Osteocyte (in vitro differentiated cells): Measurements from ENCODE around the gene IDH3B. TPM values are rescaled to one million over a fixed set of nuclear protein-coding genes. Genes with fewer than 3 reads are reported as not detected.
A peak's percentile ranks its signal among the peaks of the same experiment; 100 is the strongest.
"Not testable (repeated sequence)": the region's sequence is repeated elsewhere in the genome, so short reads cannot be mapped to it uniquely, and the experiment has no call there.

Experiments
- DNase-seq: peaks from one replicate; pipeline ENCODE4 v3.0.0; 2021; ENCODE audit warnings: mixed read lengths; ENCODE audit not compliant: unreplicated experiment; ENCODE audit errors: extremely low spot score
- H3K27ac Mint-ChIP-seq: one replicate; pipeline ENCODE4 v1.8.0; 2021; ENCODE audit warnings: mild to moderate bottlenecking, mixed read lengths; ENCODE audit not compliant: unreplicated experiment
- H3K27me3 Mint-ChIP-seq: one replicate; pipeline ENCODE4 v1.8.0; 2021; ENCODE audit warnings: mixed read lengths; ENCODE audit not compliant: unreplicated experiment
- H3K36me3 Mint-ChIP-seq: one replicate; pipeline ENCODE4 v1.8.0; 2021; ENCODE audit warnings: mixed read lengths; ENCODE audit not compliant: unreplicated experiment
- H3K4me1 Mint-ChIP-seq: one replicate; pipeline ENCODE4 v1.8.0; 2021; ENCODE audit warnings: mixed read lengths; ENCODE audit not compliant: unreplicated experiment
- H3K4me3 Mint-ChIP-seq: one replicate; pipeline ENCODE4 v1.8.0; 2021; ENCODE audit warnings: mild to moderate bottlenecking, moderate library complexity, mixed read lengths; ENCODE audit not compliant: unreplicated experiment
- H3K9me3 Mint-ChIP-seq: one replicate; pipeline ENCODE4 v1.8.0; 2021; ENCODE audit warnings: mixed read lengths; ENCODE audit not compliant: unreplicated experiment
- CTCF ChIP-seq: fragments of 200-600 bp; sonication (generic); IDR thresholded peaks from 2 replicates; pipeline ENCODE4 v1.5.0; 2021; ENCODE audit warnings: antibody characterized with exemption, mild to moderate bottlenecking, moderate library complexity
- total RNA-seq: library from RNA; stranded (reverse); gene quantifications from 2 replicates; pipeline ENCODE4 v1.2.1, GENCODE V29; 2021

IDH3B gene
- total RNA-seq, 1 donor from 2014 or later = 86.6 TPM

DNA sequence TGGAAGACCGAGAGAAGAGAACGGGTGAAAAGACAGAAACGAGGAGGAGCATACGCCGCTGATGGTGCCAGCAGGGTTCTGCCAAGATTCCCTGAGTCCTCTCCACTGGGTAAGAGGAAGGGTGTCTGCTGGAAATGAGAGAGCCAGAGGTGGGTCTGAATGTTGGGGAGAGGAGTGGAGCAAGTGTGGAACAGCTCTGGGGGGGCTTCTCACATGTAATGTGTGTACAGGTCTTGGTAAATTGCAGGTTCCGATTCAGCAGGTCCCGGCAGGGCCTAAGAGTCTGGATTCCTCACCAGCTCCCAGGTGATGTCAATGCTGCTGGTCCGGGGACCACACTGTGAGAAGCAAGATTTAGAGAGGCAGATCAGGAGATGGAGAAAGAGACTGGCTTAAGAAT, 27.1 kb upstream of the IDH3B start:
- H3K4me3 Mint-ChIP-seq = peak overlapping the region; percentile 87
- no peak for TF ChIP-seq CTCF
- peak overlapping the region; percentile 48 for H3K27ac Mint-ChIP-seq
- no peaks in the 10 kb centered on the region for H3K9me3 Mint-ChIP-seq
- H3K36me3 Mint-ChIP-seq = no peaks in the 10 kb centered on the region
- no peak for DNase-seq
- H3K4me1 Mint-ChIP-seq = peaks cover 14% of the 10 kb centered on the region
- H3K27me3 Mint-ChIP-seq = peaks cover 71% of the 10 kb centered on the region

DNA sequence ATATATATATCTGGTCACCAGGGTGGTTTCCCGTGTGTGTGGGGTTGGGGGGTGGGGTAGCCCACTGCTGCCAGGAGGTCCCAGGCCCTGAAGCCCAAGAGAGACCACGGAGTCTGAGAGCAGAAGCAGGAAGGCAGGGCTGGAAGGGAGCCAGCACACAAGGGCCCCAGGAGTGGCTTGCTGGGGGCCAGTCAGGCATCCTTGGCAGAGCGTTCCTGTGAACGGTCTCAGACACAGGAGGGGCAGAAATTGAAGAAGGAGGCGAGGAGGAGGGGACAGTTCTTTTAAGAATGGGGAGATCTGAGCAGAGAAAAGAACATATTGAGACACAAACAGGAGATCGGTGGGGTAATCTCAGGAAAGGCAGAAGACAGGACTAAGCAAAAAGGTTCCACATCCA, 26.7 kb upstream of the IDH3B start:
- no peak for TF ChIP-seq CTCF
- H3K36me3 Mint-ChIP-seq = no peaks in the 10 kb centered on the region
- H3K4me1 Mint-ChIP-seq = peaks cover 14% of the 10 kb centered on the region
- H3K9me3 Mint-ChIP-seq = no peaks in the 10 kb centered on the region
- peak overlapping the region; percentile 48 for H3K27ac Mint-ChIP-seq
- peak overlapping the region; percentile 87 for H3K4me3 Mint-ChIP-seq
- H3K27me3 Mint-ChIP-seq = peaks cover 69% of the 10 kb centered on the region
- DNase-seq = no peak

DNA sequence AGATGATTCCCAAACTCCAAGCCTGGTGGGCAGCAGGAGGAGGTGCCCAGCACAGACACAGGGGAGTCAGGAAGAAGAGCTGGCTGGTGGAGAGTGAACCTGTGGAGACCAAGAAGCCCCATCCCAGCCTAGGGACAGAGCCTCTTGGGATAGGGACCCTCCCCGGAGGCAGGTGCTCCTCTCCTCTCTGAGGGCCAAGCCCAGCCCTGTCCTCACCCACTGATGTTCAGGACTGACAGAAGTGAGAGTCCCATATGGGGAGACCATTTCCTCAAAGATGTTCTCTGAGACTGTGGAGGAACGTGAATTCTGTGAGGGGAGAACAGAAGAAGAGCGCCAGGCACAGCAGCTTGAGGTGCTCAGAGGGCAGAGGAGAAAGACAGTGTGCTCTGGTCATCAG, 26.2 kb upstream of the IDH3B start:
- no peak overlapping the region for H3K27ac Mint-ChIP-seq
- no peaks in the 10 kb centered on the region for H3K36me3 Mint-ChIP-seq
- DNase-seq = no peak
- H3K27me3 Mint-ChIP-seq = peaks cover 69% of the 10 kb centered on the region
- H3K4me1 Mint-ChIP-seq = peaks cover 14% of the 10 kb centered on the region
- H3K9me3 Mint-ChIP-seq = no peaks in the 10 kb centered on the region
- H3K4me3 Mint-ChIP-seq = no peak overlapping the region
- no peak for TF ChIP-seq CTCF

GRCh38 chr20:2688041-2688591, 24.1 kb upstream of the IDH3B start:
- no peaks in the 10 kb centered on the region for H3K9me3 Mint-ChIP-seq
- H3K4me3 Mint-ChIP-seq = no peak overlapping the region
- no peaks in the 10 kb centered on the region for H3K36me3 Mint-ChIP-seq
- H3K4me1 Mint-ChIP-seq = peaks cover 12% of the 10 kb centered on the region
- peak; percentile 72 for TF ChIP-seq CTCF
- H3K27me3 Mint-ChIP-seq = peaks cover 64% of the 10 kb centered on the region
- no peak for DNase-seq
- no peak overlapping the region for H3K27ac Mint-ChIP-seq

DNA sequence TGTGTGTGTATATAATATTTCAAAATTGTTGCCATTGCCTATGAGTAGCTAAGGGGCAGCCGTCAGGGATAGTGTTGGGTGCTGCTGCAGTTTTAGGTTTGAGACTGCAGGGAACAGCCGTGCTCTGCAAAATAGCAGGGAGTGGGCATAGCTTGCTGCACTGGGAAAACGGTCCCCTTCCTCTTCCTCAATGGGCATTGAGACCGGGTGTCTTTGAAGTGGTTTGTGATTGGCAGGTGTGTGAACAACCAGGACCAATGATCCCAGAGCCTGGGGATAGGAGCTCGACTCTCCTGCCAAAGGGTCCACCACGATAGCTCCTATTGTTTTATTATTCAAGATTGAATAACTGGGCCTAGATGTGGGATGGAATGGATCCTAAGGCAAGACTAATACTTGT, 23.5 kb upstream of the IDH3B start:
- H3K27me3 Mint-ChIP-seq = peaks cover 69% of the 10 kb centered on the region
- H3K9me3 Mint-ChIP-seq = no peaks in the 10 kb centered on the region
- H3K27ac Mint-ChIP-seq = no peak overlapping the region
- H3K4me3 Mint-ChIP-seq = no peak overlapping the region
- no peak for TF ChIP-seq CTCF
- H3K4me1 Mint-ChIP-seq = peaks cover 12% of the 10 kb centered on the region
- no peaks in the 10 kb centered on the region for H3K36me3 Mint-ChIP-seq
- no peak for DNase-seq

GRCh38 chr20:2684817-2685216, 20.8 kb upstream of the IDH3B start:
- not testable (repeated sequence) for H3K4me1 Mint-ChIP-seq, H3K27ac Mint-ChIP-seq, H3K36me3 Mint-ChIP-seq, H3K4me3 Mint-ChIP-seq, H3K9me3 Mint-ChIP-seq, DNase-seq
- H3K27me3 Mint-ChIP-seq = peaks cover 60% of the 10 kb centered on the region

GRCh38 chr20:2682040-2682439, 18.0 kb upstream of the IDH3B start:
- H3K4me3 Mint-ChIP-seq, H3K9me3 Mint-ChIP-seq, H3K4me1 Mint-ChIP-seq, H3K27ac Mint-ChIP-seq, DNase-seq, H3K36me3 Mint-ChIP-seq: not testable (repeated sequence)
- H3K27me3 Mint-ChIP-seq = peaks cover 50% of the 10 kb centered on the region
